NOMO-1 treated with dmso at 0.1 percent for 144 hours (cell line): Measurements from ENCODE around the gene SOX10.

Experiments used
- DNase-seq: peaks from one replicate; lab custom pipeline; 2025; ENCODE audit not compliant: unreplicated experiment; lab: John Stamatoyannopoulos, UW

SOX10 gene

DNA sequence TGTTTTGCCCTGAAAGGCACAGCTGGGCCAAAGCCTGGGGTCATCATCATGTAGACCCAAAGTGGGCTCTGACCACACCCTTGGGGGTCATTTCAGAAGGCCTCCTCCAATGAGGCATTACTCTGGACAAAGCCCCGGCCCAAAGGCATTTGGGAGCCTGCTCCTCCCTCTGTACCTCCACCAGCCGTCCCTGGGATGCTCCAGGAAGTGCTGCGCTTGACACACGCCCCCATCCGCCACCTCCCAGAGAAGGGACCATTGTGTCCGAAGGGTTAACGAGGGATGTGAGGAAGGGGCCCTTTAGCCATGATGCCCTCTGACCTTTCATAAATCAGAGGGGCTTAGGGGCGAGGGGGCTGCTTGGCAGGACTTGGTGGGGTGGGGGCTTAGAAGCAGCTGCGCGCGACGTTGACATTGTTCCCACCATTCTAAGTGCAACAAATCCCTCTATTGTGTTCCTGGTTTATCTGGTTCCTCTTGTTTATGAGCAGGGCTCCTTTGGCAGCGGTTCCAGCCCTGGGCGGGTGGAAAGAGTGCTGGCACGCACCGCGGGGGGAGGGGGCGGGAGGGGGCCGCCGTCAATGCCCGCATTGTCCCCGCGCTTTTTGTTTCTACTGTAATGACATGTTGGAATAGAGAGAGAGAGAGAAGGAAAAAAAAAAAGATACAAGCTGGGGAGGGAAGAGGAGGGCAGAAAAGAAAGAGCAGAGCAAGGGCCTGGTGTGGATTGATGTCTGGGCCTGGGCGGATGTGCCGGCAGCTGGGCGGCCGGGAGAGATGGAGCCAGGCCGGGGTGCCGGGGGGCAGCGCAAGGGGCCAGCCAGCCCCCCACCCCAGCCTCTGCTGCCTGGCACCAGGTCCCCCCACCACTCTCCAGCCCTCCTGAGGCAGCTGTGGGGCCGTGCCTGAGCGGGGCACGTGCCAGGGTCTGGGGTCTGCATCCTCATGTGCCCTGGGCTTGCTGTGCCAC lies 32.1 kb upstream of the SOX10 start:
- DNase-seq, result no peak

- DNase-seq, result no peak
Observed at GRCh38 chr22:38014083-38014482, 29.7 kb upstream of the SOX10 start.

DNA sequence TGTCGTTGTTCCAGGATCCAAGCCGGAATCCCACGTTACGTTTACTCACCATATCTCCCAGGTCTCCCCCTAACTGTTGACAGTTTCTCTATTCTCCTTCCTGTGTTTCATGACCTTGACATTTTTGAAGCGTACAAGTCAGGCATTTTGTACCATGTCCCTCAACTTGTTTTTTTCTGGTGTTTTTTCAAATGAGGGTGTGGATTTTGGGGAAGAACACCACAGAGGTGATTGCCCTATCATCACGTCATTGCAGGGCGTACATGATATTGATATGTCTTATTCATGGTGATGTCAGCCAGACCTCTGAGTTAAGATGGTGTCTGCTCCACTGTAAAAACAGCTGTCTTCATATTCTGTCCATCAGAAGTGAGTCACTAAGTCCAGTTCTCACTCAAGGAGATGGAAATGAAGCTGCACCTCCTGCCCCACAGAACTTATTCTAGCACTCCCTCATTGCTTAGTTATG lies 28.3 kb upstream of the SOX10 start:
- no peak for DNase-seq

GRCh38 chr22:38009000-38009806 lies 24.8 kb upstream of the SOX10 start:
- no peak for DNase-seq

DNA sequence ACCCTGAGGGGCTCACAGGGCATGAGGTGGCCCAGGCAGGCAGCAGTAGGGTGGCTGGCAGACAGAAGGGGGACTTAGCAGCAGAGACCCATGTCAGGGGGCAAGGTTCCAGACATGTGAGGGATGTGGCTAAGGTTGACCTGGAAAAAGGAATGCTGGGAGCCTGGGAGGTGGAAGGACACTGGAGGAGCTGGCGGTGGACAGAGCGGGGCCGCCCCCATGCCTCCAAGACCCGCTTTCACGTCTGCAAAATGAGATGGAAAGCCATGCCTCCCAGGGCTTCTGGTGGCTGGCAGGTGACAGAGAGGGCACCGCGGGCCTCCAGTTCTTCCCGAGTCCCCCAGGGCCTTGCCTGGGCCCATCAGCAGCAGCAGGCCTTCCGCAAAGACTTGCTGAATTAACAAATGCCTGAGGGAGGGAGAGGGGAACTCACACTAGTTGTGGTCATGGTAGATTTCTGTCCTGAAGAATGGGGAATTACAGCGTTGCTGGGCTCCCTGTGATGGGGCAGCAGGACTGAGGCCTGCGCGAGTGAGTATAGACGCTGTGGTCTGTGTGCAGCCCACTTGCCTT lies 23.1 kb upstream of the SOX10 start:
- DNase-seq, result no peak

- DNase-seq, result no peak
Observed at GRCh38 chr22:38006906-38007305, 22.6 kb upstream of the SOX10 start.

DNA sequence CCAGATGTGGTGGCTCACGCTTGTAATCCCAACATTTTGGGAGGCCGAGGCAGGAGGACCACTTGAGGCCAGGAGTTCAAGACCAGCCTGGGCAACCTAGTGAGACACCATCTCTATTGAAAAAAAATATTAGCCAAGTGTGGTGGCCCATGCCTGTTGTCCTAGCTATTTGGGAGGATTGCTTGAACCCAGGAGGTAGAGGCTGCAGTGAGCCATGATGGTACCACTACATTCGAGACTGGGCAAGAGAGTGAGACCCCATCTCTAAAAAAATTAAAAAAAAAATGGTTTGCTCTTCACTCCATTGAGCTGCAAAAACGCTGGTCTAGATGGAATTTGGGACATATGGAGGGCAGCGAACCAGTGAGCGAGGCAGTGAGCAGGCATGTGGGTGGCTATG lies 21.6 kb upstream of the SOX10 start:
- DNase-seq, result no peak

- DNase-seq, result no peak
Observed at GRCh38 chr22:37999640-38000272, 15.4 kb upstream of the SOX10 start.

DNA sequence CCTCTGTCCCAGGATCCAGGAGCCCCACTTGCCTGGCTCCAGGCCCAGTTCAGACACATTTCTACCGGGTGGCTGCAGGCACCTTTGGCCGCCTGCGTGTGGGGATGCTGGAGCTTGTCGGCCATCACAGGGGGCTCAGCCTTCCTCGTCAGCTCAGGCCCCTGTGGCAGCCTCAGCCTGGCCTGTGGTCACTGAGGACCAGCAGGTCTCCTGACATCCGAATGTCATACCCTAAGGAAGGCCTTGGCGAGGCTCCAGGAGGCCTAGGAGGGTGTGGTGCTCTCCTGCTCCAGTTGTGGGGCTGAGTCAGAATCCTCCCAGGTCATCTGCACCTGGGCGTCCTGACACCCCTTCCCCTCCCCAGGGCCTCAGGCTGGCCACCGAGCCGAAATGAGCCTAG lies 14.9 kb upstream of the SOX10 start:
- no peak for DNase-seq

DNA sequence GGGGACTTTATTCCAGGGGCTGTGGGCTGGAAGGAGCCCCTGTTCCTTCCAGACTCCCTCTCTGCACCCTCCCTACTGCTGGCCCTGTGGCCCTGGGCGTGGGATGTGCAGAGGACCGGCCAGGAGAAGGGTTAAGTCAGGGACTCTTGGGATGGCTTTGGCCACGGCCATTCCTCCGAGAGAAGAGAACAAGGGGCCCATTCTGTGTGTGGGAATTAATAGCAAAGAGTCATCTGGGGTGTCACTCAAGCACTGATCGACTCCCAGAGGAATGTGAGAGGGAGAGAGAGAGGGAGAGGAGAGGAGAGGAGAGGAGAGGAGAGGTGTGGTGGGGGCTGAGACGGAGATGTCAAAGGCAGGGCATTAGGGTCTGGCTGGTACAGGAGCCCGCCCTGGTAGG lies 14.2 kb upstream of the SOX10 start:
- no peak for DNase-seq

DNA sequence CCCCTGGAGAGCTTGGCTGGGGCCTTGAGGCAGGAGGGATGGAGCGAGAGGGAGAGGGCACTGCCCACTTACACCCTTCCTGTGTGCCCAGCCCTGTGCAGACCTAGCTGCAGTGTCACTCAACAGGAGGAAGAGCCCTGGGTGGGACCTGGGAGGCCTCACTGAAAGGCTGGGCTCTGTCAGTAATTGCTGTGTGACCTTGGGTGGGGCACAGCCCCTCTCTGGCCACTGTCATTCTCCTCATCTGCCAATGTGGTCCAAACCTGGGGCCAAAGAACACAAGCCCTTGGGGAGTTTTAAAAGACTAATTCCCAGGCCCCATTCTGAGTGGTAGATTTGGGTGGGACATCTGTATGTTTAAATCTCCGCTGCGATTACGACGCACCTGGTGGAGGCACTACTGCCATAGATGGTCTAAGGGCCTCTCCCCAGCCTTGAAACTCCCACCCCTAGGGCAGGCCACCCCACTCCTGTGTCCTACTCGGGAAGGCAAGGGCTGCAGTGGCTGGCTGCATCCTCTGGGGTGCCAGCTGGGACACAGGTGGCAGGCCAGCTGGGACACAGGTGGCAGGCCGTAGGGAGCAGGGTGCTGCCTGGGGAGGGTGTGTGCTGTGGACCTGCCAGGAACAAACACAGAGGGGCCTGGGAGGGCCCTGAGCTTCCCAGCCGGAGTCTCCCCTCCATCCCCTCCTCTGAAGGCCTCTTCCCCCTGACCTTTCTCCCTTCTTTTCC lies 12.3 kb upstream of the SOX10 start:
- no peak for DNase-seq

GRCh38 chr22:37996079-37996478 lies 11.7 kb upstream of the SOX10 start:
- DNase-seq, result no peak

GRCh38 chr22:37995460-37995859 lies 11.1 kb upstream of the SOX10 start:
- no peak for DNase-seq

GRCh38 chr22:37994982-37995381 lies 10.6 kb upstream of the SOX10 start:
- no peak for DNase-seq

- DNase-seq, result no peak
Observed at GRCh38 chr22:37994049-37994448, 9.7 kb upstream of the SOX10 start.

GRCh38 chr22:37991731-37992442 lies 7.5 kb upstream of the SOX10 start:
- no peak for DNase-seq

DNA sequence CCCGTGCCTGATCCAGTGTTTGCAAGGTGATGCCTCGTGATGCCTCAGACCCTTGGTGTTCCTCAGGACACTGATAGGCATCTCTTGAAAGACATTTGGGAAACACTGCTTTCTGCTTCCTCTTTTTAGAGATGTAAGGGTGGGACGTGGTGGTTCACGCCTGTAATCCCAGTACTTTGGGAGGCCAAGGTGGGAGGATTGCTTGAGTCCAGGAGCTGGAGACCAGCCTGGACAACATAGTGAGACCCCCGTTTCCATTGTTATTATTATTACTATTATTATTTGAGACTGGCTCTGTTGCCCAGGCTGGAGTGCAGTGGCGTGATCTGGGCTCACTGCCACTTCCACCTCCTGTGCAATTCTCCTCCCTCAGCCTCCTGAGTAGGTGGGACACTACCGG lies 6.5 kb upstream of the SOX10 start:
- DNase-seq, result no peak

DNA sequence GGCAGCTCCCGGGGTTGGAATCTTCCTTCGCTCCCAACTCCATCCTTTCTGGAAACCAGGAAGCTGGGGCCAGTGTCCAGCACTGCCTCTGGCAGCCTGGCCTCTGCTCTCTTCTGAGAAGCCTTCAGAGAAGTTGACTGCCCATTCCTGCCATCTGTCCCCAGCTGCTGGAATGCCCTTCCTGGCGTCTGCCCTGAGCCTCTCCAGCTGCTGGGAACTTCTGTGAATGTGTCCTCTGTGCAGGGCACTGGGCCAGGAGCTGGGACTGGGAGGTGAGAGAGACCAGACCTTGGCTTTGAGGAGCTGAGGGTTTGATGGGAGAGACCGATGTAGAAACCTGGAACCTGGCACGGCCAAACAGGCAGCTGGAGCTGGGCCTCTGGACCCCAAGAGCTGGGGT lies 5.9 kb upstream of the SOX10 start:
- no peak for DNase-seq

DNA sequence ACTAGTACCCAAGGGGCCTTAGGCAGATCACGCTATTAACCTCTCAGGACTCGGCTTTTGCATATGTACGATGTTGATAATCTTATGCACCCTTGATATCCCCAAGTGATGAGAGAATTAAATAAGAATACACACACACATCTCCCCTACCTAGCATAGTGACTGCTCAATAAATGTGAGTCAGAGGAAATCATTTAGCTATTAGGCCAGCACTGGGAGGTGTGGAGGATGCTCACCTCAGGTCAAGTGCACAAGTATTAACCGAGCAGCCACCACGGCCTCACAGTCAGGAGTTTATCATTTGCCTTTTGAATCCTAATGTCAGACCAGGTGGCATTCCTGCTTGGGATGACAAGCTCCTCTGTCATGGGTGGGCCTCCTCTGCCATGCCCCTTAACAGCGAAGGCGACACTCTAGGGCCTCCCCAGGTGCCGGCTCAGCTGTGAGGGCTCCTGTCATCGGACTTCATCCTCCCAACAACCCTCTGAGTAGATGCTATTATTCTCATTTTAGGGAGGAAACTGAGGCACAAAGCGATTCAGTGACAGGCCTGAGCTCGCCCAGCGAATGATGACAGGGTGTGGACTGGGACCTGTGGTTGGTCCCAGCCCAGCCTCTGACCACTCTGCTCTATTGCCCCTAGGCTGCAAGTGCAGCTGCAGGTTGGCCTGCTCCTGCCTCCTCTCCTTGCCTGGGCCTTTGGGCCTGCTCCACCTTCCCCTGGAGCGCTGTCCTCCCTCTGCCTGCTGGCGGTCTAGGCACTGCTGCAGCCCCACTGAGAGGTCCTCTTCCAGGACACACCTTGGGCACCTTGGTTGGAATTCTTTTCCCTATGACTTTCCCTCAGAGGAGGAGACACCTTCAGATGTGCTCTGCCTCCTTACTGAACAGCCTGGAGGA lies 5.0 kb upstream of the SOX10 start:
- no peak for DNase-seq
